GM23338 (cell line): ENCODE measurements around the gene ZNF513. TPM values are rescaled to one million over a fixed set of nuclear protein-coding genes. Genes with fewer than 3 reads are reported as not detected.
A peak's percentile ranks its signal among the peaks of the same experiment; 100 is the strongest.

ENCODE experiments used
- ATAC-seq: fragments of 200-7000 bp; cut with Tn5 transposase; 3 replicates; pipeline ENCODE4 v1.9.1; 2020
- DNase-seq: peaks from one replicate; pipeline ENCODE4 v3.0.0-alpha.2; 2015; ENCODE audit warnings: low spot score
- H2AFZ ChIP-seq: fragments of 200-600 bp; sonication (generic); 2 replicates; pipeline ENCODE4 v1.8.0; 2016; ENCODE audit warnings: antibody characterized with exemption, mild to moderate bottlenecking, moderate library complexity
- H3F3A ChIP-seq: fragments of 200-600 bp; sonication (generic); replicated peaks from 2 replicates; pipeline ENCODE4 v1.8.0; 2017; ENCODE audit warnings: antibody characterized with exemption, mixed run types, low read depth
- H3K27ac ChIP-seq: fragments of 200-600 bp; sonication (generic); 2 replicates; pipeline ENCODE4 v1.6.1; 2016; ENCODE audit warnings: low read depth
- H3K27me3 ChIP-seq: fragments of 200-600 bp; sonication (generic); 2 replicates; pipeline ENCODE4 v1.8.0; 2016; ENCODE audit warnings: mild to moderate bottlenecking, mixed run types, moderate library complexity; ENCODE audit not compliant: insufficient read depth
- H3K36me3 ChIP-seq: fragments of 200-600 bp; sonication (generic); 2 replicates; pipeline ENCODE4 v1.8.0; 2016; ENCODE audit warnings: mild to moderate bottlenecking; ENCODE audit not compliant: insufficient read depth
- H3K4me1 ChIP-seq: fragments of 200-600 bp; sonication (generic); 2 replicates; pipeline ENCODE4 v1.8.0; 2016; ENCODE audit warnings: mild to moderate bottlenecking, moderate library complexity; ENCODE audit not compliant: insufficient read depth
- H3K4me2 ChIP-seq: fragments of 200-600 bp; sonication (generic); 2 replicates; pipeline ENCODE4 v1.7.1; 2017; ENCODE audit warnings: mixed run types
- H3K4me3 ChIP-seq: fragments of 200-600 bp; sonication (generic); 2 replicates; pipeline ENCODE4 v1.6.1; 2016; ENCODE audit warnings: mixed run types
- H3K79me2 ChIP-seq: fragments of 200-600 bp; sonication (generic); replicated peaks from 2 replicates; pipeline ENCODE4 v1.8.0; 2017; ENCODE audit warnings: mild to moderate bottlenecking; ENCODE audit not compliant: insufficient read depth
- H3K9me2 ChIP-seq: fragments of 200-600 bp; sonication (generic); 2 replicates; pipeline ENCODE4 v1.8.0; 2017; ENCODE audit not compliant: insufficient read depth
- H4K20me1 ChIP-seq: fragments of 200-600 bp; sonication (generic); replicated peaks from 2 replicates; pipeline ENCODE4 v1.8.0; 2017; ENCODE audit warnings: mild to moderate bottlenecking; ENCODE audit not compliant: insufficient read depth
- H3K27ac Mint-ChIP-seq: 2 replicates; pipeline ENCODE4 v1.8.0; 2020; ENCODE audit warnings: inconsistent platforms, mild to moderate bottlenecking, moderate library complexity, mixed read lengths
- H3K27me3 Mint-ChIP-seq: 3 replicates; pipeline ENCODE4 v1.8.0; 2022; ENCODE audit warnings: low read depth, mild to moderate bottlenecking, moderate library complexity, mixed read lengths, inconsistent platforms; ENCODE audit not compliant: insufficient read depth, poor library complexity
- H3K36me3 Mint-ChIP-seq: 3 replicates; pipeline ENCODE4 v1.8.0; 2021; ENCODE audit warnings: low read depth, mild to moderate bottlenecking, inconsistent platforms, moderate library complexity, mixed read lengths
- H3K4me1 Mint-ChIP-seq: 3 replicates; pipeline ENCODE4 v1.8.0; 2020; ENCODE audit warnings: mild to moderate bottlenecking, inconsistent platforms, mixed read lengths
- H3K4me3 Mint-ChIP-seq: 3 replicates; pipeline ENCODE4 v1.8.0; 2021; ENCODE audit warnings: moderate library complexity, mild to moderate bottlenecking, inconsistent platforms, mixed read lengths
- H3K9me3 Mint-ChIP-seq: 3 replicates; pipeline ENCODE4 v1.8.0; 2020; ENCODE audit warnings: moderate library complexity, mild to moderate bottlenecking, inconsistent platforms, mixed read lengths
- CREB1 ChIP-seq: fragments of 250-450 bp; sonication (Bioruptor Pico); IDR thresholded peaks from 2 replicates; pipeline ENCODE4 v1.5.0; 2020; ENCODE audit warnings: low read depth, mild to moderate bottlenecking, moderate library complexity
- ETS1 ChIP-seq: IDR thresholded peaks from 2 replicates; pipeline ENCODE4 v1.6.1; 2016; ENCODE audit warnings: antibody characterized with exemption
- EZH2 ChIP-seq: fragments of 200-600 bp; sonication (generic); IDR thresholded peaks from one replicate; pipeline ENCODE4 v1.8.0; 2017; ENCODE audit warnings: antibody characterized with exemption, mild to moderate bottlenecking, low read depth; ENCODE audit not compliant: unreplicated experiment
- EZH2phosphoT487 ChIP-seq: fragments of 200-600 bp; sonication (generic); IDR thresholded peaks from one replicate; pipeline ENCODE4 v1.8.1; 2018; ENCODE audit warnings: antibody characterized with exemption; ENCODE audit not compliant: unreplicated experiment
- JUNB ChIP-seq: IDR thresholded peaks from one replicate; pipeline ENCODE4 v1.6.1; 2016; ENCODE audit warnings: antibody characterized with exemption; ENCODE audit not compliant: unreplicated experiment
- NANOG ChIP-seq: IDR thresholded peaks from 2 replicates; pipeline ENCODE4 v1.6.1; 2016; ENCODE audit warnings: antibody characterized with exemption, borderline replicate concordance
- POLR2AphosphoS5 ChIP-seq: IDR thresholded peaks from 2 replicates; pipeline ENCODE4 v1.6.1; 2016; ENCODE audit warnings: antibody characterized with exemption, low read depth
- REST ChIP-seq: IDR thresholded peaks from one replicate; pipeline ENCODE4 v1.6.1; 2018; ENCODE audit warnings: antibody characterized with exemption; ENCODE audit not compliant: unreplicated experiment
- STAT1 ChIP-seq: IDR thresholded peaks from one replicate; pipeline ENCODE4 v1.6.1; 2016; ENCODE audit warnings: antibody characterized with exemption; ENCODE audit not compliant: unreplicated experiment
- ZNF114 ChIP-seq: fragments of 250-450 bp; sonication (Bioruptor Pico); IDR thresholded peaks from 2 replicates; pipeline ENCODE4 v1.5.0; 2020; ENCODE audit warnings: mild to moderate bottlenecking, moderate library complexity
- ZNF331 ChIP-seq: fragments of 250-450 bp; sonication (Bioruptor Pico); IDR thresholded peaks from 2 replicates; pipeline ENCODE4 v1.5.0; 2020; ENCODE audit warnings: low read depth, mild to moderate bottlenecking, moderate library complexity
- ZNF462 ChIP-seq: fragments of 250-450 bp; sonication (Bioruptor Pico); IDR thresholded peaks from 2 replicates; pipeline ENCODE4 v1.5.0; 2020; ENCODE audit warnings: mild to moderate bottlenecking, moderate library complexity
- polyA plus RNA-seq: library from polyadenylated mRNA; unstranded; fragments of >200 nt; fragmentation: Nextera tagmentation; extraction: Ambion mirVana; gene quantifications from 2 replicates; pipeline ENCODE4 v1.2.1, GENCODE V29; 2016
- total RNA-seq: library from RNA; depleted of rRNA; stranded (reverse); fragments of >200 nt; shearing (Covaris generic); gene quantifications from 2 replicates; pipeline ENCODE4 v1.2.3, GENCODE V29; 2014

ZNF513 gene
- total and polyA plus RNA-seq, 2 experiments from 2014 or later, result 10.4 to 13.2 TPM

GRCh38 chr2:27381577-27382181 lies 1.1 kb upstream of the ZNF513 start (continued):
- TF ChIP-seq REST (no peak), ZNF114 (CRISPR knock-in tag) (no peak), ETS1 (no peak), CREB1 (CRISPR knock-in tag) (no peak), EZH2phosphoT487 (no peak), EZH2 (no peak), JUNB (no peak), ZNF331 (CRISPR knock-in tag) (no peak), STAT1 (no peak)

- no peak for ATAC-seq
- H2AFZ ChIP-seq, result 0 out of 2 replicates have a peak overlapping the region, but pooled peaks have one; percentile 38
- TF ChIP-seq JUNB (no peak), EZH2phosphoT487 (no peak), POLR2AphosphoS5 (no peak), ZNF331 (CRISPR knock-in tag) (no peak), NANOG (no peak), EZH2 (no peak), ZNF462 (CRISPR knock-in tag) (no peak)
Measured at GRCh38 chr2:27379836-27380625, 503 bp downstream of the ZNF513 start.

More at GRCh38 chr2:27379836-27380625, 503 bp downstream of the ZNF513 start:
- peaks cover 77% of the 10 kb centered on the region for H3K36me3 Mint-ChIP-seq
- Histone ChIP-seq H4K20me1 (no peaks in the 10 kb centered on the region; the same call in none of the 2 replicates), H3F3A (peaks cover 43% of the 10 kb centered on the region), H3K36me3 (peaks cover 48% of the 10 kb centered on the region), H3K27ac (peak overlapping the region; percentile 99), H3K27me3 (no peaks in the 10 kb centered on the region), H3K9me2 (no peaks in the 10 kb centered on the region), H3K4me3 (peak overlapping the region; percentile 99), H3K4me1 (peaks cover 7% of the 10 kb centered on the region), H3K4me2 (peak overlapping the region; percentile 99), H3K79me2 (peaks cover 14% of the 10 kb centered on the region)
- peak; percentile 42 for DNase-seq
- peak overlapping the region; percentile 90 for H3K4me3 Mint-ChIP-seq
- H3K9me3 Mint-ChIP-seq, result no peaks in the 10 kb centered on the region
- peaks cover 27% of the 10 kb centered on the region for H3K27me3 Mint-ChIP-seq
- H3K27ac Mint-ChIP-seq, result peak overlapping the region; percentile 96
- peaks cover 17% of the 10 kb centered on the region for H3K4me1 Mint-ChIP-seq
